DOHH2 (cell line): ENCODE data around the gene SSH2.

Experiments used
- CTCF ChIP-seq: fragments of 200-600 bp; sonication (generic); IDR thresholded peaks from one replicate; pipeline ENCODE4 v1.5.1; 2014; ENCODE audit warnings: antibody characterized with exemption, mild to moderate bottlenecking, low read depth, low read length; ENCODE audit not compliant: poor library complexity, severe bottlenecking
- EZH2phosphoT487 ChIP-seq: fragments of 200-600 bp; sonication (generic); IDR thresholded peaks from 2 replicates; pipeline ENCODE4 v1.6.1; 2017; ENCODE audit warnings: borderline replicate concordance, mild to moderate bottlenecking, antibody characterized with exemption, low read length, moderate library complexity, mixed read lengths

DNA sequence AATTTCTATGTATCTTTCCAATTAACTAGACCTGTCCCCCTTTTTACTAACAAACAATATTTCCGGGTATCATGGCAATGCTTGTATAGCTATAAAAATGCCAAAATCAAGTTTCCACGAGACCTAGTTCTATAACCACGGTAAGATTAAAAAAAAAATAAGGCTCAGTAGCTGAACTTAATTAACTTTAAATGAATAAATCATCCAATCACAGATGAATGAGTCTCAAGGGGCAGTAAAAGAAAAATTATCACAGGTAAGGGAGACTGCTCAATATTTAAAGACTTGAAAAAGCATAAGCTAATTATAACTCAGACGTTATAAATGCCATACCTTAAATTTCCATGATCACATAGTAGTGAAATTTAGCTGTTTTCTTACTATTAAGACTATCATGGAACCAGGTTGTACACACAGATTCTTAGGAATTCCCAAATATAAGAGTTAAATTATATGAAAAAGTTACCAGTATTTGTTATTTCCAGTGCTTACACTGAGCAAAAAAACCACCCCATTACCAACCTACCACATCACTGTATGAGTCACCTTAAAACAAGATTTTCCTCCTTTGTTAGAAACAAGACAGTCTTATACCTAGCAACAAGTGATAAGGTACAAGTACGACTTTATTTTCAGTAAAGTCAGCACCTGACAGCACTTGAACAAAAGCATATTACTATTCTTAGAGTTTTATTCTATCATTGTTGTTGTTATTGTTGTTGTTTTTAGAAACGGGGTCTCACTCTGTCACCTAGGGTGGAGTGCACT, 20.6 kb downstream of the SSH2 start:
- TF ChIP-seq EZH2phosphoT487 (no peak), CTCF (no peak)
